Measurements from ENCODE around the gene TGFB2.

Gene TGFB2

DNA sequence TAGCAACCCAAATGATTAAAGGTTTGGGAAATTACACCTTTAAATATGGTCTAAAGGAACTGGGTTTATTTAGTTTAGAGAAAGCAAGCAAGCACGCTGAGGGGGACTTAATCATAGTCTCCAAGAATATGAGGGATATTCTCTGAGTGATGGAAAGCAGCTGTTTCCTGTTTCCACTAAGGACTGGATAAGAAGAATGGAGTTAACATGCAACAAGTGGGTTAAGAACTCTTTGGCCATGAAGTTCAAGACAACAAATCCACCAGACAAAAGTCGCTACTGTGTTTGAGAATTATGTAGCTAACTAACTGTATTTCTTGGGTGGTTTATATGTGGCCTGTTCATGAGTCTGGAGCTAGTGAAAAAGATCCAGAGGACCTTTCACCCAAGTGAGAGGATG lies 85.7 kb downstream of the TGFB2 start:
- DNase-seq = no peak

DNA sequence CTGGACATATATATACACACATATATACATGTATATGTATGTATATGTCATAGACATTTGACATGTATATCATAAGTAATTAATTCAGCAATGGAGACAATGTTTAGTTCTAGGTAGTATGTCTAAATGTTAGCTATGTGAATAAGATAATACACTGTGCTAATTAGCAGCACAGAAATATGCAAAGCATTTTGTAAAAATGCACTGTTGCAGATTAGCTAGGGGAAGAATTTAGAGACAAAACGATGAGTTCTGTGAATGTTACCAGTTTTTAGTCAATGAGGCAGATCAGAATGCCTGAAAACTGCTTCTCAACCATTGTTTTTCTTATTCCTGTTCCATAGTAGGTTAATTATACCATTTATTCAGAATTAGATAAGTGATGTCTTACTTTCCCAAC lies 86.3 kb downstream of the TGFB2 start:
- DNase-seq = no peak

DNA sequence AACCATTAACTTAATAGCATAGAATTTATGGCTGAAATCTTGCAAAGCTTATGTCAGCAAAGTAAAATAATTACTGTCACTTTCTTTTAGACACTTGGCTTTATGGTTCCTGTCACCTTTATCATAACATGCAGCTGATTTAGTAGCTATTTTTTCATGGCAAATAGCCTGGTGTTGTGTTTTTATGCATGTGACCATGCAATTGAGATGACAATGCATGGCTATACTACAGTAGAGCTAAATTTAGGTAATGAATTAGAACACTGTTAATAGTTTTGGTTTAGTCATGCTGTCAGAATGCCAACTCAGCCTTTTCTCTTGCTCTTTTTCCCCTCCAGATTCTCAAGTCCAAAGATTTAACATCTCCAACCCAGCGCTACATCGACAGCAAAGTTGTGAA lies 88.6 kb downstream of the TGFB2 start:
- no peak for DNase-seq

DNA sequence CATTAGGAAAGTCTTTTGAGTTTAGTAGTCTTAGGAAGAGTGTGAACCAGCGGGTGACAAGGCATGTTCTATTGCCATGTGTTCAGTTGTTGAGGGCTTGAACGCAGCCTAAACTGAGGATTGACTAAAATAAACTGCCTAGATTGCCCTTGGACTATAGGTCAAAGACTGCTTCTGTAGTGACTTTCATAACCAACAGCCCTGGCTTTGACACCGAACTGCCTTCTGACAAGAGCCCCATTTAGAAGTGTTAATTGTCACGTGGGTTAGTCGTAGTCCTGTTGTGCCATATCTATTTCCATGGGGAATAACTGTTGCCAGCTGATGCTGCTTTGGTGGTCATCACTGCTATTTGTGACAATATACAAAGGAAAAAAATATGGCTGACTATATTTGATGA lies 90.4 kb downstream of the TGFB2 start:
- no peak for DNase-seq

DNA sequence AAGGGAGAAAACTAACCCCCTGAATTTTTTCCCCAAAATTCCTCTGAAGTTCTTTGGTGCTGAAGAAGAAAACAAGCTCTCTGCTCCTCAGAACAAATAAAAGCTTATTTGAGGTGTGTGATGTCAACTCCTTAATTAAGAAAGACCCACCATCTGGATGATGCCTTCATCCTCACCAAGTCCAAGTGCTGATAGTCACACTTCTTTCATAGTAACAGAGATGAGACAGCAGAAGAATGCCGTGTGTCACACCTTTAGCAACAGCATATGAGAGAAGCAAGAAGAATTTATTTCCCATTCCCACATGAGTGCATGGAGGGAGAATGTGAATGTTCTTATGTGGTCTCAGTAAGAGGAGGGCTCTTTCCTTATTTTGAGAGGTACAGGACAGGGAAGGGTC lies 91.2 kb downstream of the TGFB2 start:
- DNase-seq = no peak

DNA sequence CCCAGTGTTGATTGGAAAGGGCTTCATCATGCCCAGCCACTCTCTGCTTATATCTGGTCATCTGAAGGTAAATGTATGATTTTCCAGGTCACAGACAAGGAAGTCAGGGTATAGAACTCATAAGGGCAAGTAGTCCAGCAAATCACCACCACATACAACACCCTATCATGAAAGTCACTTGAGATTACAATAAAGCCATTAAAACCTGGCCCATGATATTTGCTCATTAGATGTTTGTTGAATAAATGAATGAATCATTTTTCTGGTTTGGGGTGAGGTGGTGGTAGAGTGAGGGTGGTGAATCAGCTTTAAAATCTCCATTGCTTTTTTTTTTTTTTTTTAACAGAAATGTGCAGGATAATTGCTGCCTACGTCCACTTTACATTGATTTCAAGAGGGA lies 91.9 kb downstream of the TGFB2 start:
- DNase-seq = no peak

DNA sequence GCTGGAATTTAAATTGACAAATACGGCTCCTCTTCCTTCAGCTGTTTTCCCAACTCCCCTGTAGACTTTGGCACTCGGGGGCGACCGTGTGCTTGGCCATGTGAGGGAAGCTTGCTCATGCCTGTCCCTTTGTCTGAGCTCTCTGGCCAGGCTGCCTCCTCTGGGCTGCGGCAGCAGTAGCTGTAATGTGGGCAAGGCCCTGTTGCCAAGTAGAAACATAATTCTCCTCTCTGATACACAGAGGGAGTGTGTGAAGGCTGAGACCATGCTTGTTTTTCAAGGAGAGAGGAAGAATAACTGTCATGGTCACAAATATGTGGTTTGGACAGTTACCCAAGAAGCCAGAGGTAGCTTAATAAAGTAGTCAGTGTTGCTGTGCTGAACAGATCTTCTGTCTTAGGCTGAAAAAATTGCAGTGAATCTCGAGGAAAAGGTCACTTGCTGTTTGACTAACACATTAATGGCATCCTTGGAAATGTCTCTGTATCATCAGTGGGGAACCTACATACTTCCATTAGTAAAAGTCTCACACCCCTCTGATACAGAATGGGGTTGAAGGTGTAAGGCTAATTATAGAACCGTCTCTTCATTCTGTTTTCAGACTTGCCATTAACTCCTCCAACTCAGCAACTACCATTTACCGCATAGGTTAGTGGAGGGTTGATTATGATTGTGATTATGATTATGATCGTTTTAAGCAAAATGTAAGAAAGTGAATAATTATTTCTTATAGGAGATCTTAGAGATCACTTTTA lies 94.6 kb downstream of the TGFB2 start:
- no peak for DNase-seq

DNA sequence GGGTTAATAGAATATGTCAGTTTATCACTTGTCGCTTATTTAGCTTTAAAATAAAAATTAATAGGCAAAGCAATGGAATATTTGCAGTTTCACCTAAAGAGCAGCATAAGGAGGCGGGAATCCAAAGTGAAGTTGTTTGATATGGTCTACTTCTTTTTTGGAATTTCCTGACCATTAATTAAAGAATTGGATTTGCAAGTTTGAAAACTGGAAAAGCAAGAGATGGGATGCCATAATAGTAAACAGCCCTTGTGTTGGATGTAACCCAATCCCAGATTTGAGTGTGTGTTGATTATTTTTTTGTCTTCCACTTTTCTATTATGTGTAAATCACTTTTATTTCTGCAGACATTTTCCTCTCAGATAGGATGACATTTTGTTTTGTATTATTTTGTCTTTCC lies 98.1 kb downstream of the TGFB2 start:
- no peak for DNase-seq

DNA sequence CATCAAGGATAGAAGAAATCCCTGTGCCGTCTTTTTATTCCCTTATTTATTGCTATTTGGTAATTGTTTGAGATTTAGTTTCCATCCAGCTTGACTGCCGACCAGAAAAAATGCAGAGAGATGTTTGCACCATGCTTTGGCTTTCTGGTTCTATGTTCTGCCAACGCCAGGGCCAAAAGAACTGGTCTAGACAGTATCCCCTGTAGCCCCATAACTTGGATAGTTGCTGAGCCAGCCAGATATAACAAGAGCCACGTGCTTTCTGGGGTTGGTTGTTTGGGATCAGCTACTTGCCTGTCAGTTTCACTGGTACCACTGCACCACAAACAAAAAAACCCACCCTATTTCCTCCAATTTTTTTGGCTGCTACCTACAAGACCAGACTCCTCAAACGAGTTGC lies 99.0 kb downstream of the TGFB2 start:
- DNase-seq = no peak

DNA sequence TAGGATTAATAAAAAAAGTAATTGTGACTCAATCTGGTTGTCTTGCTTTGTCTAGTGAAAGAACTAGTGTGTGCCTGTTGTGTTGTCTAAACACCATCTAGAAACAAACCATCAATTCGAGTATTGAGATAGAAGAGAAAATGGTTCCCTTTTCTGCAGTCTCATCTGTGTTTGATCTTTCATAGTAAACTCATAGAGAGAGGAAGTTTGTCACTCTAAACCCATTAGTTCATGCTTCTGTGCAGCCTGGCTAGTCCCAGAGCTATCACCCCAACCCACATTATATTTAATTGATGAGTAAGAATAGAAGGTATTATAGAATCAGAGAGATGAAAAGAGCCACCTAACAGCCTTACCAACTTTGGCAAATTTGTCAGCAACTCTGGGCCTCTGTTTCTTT lies 99.5 kb downstream of the TGFB2 start:
- DNase-seq = no peak

DNA sequence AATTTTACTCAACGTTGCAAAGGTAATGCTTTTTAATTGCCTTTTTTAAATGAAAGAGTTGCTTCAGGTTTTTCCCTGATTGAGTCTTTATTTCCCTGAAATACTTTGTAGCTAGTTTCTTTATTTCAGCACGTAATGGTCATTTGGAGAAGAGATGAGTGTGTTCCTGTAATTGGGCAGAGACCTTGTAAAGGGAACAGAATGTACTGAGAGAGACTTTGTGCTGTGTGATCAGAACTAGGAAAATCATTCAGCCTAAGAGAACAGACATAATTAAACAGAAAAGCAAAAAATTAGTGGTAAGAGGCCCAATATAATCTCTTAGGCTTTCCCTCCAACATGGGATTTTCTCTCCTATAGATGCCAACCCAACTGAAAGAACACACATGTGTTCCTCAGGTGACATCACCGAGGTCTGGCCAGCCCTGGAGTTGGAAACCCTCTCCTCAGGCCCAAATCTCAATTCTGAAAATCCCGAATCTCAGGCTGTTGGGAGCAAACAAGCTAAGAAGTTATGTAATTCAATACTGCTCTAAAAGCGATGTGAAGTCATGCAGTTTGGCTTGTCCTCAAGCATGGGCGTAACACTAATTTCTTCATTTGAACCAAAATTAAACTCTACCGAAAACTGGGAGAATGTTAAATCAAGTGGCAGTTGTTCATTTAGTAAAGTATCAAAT lies 102.0 kb downstream of the TGFB2 start:
- no peak for DNase-seq

DNA sequence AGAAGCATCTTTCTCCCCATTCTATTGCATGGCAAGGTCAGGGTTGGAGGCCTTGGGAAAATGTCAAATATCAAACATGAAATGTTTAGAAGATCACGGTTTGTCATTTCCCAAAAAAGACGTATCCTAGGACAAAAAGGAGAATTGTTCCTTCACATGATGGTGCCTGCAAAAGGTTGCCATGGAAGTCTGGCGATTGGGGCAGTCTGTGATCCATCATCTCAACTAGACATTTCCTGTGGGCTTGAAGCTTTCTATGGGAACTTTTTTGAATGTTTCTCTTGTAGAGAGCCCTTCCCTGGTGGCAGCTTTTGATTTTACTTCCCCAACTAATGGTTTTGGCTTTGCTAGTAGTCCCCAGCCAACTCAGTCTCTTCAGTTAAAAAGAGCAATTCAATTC lies 106.3 kb downstream of the TGFB2 start:
- DNase-seq = no peak

DNA sequence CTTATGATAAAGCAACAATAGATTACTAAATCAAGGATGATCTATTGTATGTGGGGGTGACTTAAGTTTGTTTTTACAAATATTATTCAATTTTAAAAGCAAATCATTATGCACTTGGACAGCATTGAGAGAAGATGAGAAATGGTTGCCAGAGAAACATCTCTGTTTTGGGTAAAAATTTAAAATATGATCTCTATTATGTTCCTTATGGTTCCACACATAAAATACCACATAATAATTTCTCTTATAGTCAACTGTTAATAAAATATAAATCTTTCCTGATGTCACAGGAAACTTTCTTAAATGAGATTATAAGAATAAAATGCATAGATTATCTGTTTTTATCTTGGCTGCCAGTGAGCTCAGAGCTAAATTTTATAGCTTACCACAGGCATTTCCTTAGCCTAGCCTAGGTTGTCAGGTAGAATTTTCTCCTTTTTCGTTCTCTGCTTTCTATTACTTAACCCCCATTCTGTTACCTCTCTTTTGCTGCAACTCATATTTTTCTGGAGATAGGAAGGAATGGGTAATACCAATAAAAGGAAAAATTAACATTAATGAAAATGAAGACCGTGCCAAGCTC lies 109.7 kb downstream of the TGFB2 start:
- no peak for DNase-seq

DNA sequence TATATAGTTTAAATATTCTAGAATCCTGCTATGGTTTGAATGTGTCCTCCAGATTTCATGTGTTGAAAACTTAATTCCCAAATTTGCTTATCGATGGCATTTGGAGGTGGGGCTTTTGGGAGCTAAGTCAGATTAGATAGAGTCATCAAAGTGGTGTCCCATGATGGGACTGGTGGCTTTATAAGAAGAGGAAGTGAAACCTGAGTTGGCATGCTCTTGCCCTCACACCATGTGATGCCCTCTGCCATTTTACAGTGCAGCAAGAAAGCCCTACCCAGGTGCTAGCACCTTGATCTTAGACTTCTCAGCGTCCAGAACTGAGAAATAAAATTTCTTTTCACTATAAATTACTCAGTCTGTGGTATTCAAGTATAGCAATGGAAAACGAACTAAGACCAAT lies 111.3 kb downstream of the TGFB2 start:
- DNase-seq = no peak

DNA sequence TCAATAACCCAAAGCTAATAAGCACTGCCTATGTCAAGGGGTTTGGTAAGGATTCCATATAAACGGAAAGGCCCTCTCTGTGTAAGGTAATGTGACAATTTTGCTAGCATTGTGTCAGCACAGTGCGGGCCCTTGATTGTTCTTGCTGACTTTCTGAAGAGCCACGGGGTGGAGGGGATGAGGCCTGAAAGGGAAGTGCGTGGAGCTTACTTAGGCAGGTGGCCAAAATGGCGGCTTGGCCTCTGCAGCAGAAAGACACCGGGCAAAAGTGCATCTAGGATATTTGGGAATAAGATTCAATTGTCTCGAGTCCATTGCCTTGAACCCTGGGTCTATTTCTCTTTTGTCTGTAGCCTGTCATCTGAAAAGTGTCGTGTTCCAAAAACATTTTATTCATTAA lies 114.3 kb downstream of the TGFB2 start:
- no peak for DNase-seq

DNA sequence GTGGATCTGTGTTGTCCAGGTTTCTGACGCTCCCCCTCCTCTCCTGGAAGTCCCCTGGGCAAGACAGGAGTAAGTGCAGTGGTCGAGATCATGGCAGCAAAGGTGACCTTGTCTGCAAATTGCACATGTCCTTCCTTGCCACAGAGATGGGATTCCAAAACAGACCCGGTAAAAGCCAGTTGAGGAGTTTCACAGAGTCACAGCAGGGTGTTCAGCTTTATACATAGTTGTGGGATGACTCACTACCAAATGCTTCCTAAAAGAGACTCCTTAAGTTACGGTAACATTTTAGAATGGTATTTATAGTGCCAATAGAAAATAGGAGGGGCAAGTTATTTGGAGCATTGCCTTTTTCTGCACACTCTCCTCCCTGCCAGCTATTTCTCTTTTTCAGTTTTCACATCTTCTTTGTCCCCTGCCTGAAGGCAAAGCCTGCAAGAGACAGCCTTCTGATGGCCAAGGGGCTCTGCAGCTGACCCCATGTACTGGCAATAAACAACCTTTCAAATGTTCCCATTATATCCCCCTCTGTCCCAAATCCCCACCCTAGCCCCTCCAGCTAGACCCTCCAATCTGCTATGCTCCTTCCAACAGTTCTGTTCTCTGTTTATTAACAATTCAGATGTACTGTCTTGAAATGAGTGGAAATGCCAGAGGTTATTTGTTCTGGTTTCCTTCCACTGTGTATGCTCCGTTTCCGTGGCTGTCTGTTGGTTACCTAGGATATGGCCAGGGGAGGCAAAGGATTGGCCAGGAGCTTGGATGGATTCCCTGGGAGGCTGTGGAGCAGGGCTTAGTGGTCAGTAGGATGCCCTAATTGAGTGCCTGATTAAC lies 115.0 kb downstream of the TGFB2 start:
- no peak for DNase-seq

DNA sequence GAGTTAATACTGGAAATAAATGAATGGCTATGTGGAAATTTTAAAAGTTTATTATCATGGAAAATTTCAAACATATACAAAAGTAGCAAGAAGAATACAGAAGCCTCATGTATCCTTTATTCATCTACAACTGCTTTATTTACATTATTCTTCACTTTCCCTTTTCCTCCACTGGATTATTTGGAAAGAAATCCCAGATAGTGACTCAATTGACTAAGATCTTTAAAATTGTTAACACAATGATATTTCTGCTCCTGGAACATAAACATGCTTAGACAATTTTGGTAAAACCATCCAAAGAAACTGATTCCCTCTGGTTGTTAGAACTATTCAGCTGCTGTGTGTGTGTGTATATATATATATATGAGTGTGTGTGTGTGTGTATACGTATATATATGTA lies 116.2 kb downstream of the TGFB2 start:
- DNase-seq = no peak

DNA sequence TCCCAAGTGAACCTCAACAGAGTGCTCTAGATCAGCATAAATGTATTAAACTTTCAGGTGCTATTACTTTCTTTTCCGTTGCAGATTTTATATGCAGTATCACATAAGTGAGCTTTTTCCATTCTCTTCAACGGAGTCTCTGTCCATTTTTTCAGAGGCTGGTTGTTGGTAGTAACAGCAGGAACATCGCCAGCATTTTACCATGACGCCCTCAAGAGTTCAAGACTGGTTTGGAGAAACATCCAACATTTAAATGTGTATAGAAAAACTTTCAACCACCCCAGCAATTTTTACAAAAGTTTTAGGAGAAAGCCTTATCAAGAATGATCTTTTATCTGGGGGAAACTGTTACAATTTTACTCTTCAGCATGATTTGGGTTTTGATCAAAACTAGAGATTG lies 117.0 kb downstream of the TGFB2 start:
- DNase-seq = no peak

DNA sequence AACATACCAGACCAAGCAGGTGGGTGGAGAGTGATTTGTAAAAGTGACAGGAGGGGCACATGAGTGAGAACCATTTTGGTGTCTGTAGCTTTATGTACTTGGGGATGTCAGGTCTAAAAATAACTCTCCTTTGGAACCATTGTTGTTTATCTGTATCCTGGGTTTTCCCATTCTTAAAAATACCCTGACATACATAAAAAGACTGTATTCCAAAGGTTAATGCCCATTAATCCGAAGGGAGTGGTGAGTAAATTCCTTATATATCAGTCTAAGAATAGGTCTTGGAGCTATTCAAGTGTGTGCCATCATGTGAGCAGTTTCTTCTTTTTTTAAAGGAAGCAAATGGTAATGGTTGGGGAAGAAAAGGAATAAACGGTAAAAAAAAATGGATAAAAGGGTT lies 117.5 kb downstream of the TGFB2 start:
- no peak for DNase-seq

DNA sequence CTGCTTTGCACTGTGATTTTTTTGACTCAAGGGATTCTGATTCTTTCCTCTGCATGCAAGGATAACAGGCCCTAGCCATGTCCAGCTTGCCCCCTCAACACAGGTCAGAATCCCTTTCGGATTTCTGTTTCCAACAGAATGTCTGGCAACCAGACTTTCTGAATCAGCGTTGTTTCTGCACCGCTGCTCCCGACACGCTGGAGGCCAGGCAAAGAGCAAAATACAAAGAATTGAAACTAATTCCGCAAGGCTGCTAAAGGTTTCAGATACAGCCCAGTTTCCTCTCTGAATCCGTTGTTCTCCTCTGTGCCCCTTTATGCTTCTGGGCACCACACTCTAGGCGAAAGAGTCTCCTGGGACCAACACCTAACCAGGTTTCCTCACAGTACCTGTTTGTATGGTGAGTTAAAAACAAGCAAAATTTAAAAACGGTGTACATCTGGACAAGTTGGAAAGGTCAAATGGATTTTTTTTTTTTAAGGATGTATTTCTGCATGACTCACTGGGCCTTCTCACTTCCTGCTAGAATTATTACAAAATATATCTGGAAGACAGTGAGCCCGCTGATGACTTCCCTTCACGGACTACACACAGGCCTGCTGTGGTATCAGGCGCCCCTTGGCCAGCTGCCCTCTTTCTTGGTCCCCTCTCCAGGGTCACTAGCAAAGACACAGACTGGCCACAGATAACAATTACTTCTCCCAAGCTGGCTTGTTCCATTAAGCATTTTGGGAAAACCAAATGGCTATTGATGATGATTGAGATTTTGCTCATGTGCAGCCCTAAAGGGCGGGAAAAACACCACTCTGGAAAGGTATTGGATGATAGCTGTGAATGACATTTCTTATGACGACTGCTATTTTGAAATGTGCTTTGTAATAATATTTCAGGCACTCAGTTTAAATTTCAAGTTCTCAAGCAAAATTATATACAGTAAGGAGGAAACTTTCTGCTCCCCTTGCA lies 118.3 kb downstream of the TGFB2 start:
- DNase-seq = no peak

DNA sequence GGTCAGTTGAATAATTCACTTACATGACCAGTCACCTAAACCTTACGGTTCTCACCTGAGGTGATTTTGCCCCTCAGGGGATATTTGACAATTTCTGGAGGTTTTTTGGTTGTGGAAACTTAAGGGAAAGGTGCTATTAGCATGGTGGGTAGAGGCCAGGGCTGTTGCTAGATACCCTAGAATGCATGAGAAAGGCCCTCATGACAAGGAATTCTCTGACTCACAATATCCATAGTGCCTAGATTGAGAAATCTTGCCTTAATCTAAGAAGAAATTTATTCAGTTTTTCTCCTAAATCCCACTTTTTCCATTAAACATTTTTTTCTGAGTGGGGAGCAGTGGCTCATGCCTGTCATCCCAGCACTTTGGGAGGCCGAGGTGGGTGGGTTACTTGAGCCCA lies 119.7 kb downstream of the TGFB2 start:
- DNase-seq = no peak

DNA sequence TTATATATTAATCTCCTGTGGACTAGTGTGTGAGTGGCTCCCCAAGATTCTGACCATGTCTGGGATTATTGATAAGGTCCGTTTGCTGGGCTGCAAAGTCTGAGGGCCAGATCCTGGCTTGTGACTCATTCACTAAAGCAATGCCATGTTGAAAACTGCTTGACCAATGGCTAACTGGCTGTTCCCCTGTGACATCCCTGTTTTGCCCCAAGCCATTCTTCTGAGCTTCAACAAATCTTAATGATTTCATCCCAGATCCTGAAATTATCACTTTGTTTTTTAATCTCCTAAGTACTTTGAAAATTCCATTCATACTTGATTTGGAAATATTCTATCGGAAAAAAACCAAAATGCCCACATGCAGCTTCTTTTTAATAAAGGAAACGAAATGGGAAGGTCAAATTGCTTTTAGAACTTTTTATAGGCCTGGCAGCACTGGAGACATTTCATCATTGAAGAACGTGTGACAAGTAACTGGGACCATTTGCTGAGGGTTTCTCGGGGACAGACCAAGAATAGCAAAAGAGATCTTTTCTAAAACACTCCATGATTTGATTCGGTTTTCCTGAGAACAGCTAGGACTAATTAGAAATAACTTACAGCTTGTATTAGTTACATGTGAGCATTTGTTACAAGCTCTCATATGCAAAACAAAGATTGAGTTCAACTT lies 121.3 kb downstream of the TGFB2 start:
- DNase-seq = no peak

Data from activated CD4-positive, alpha-beta T cell treated with anti-CD3 and anti-CD28 coated beads for 48 hours (primary cell).